B cell (primary cell): ENCODE measurements around the gene SCN2B. TPM values are rescaled to one million over a fixed set of nuclear protein-coding genes. Genes with fewer than 3 reads are reported as not detected.

ENCODE experiments used
- ATAC-seq: fragments of 200-7000 bp; cut with Tn5 transposase; one replicate; pipeline ENCODE4 v1.10.0; 2021; ENCODE audit warnings: low read depth, mild to moderate bottlenecking, moderate number of reproducible peaks, moderate library complexity
- CTCF ChIA-PET: fragments of 350-600 bp; sonication (Branson Sonifier 250); formaldehyde crosslinking; loops from one replicate; lab custom pipeline; 2021; ENCODE audit warnings: antibody characterized with exemption, inconsistent platforms; lab: Charles Lee
- POLR2A ChIA-PET: fragments of 350-600 bp; sonication (Branson Sonifier 250); formaldehyde crosslinking; loops from one replicate; lab custom pipeline; 2021; ENCODE audit warnings: antibody characterized with exemption; lab: Charles Lee
- DNase-seq: peaks from one replicate; pipeline ENCODE4 v3.0.0; 2013
- H2AFZ ChIP-seq: 2 replicates; pipeline ENCODE4 v1.6.1; 2012; ENCODE audit warnings: mild to moderate bottlenecking, low read depth, low read length; ENCODE audit not compliant: insufficient read depth, poor library complexity, severe bottlenecking
- H3K27ac ChIP-seq, 2 donors: 1 replicate in 1 of 2; 2 replicates in 1 of 2; pipeline ENCODE4 v1.5.1; 2012 to 2013; ENCODE audit warnings: low read length in 2 of 2, mild to moderate bottlenecking in 2 of 2, moderate library complexity in 1 of 2
- H3K27me3 ChIP-seq, 4 experiments: fragments of 200-600 bp in 1 of 4; sonication (generic) in 1 of 4; replicated peaks in 1 of 4; 1 replicate in 2 of 4; 2 replicates in 2 of 4; pipeline versions ENCODE4 v1.6.1 to v1.7.0; 2013 to 2016; ENCODE audit warnings: low read length in 3 of 4, mild to moderate bottlenecking in 2 of 4, mixed read lengths in 1 of 4, moderate library complexity in 1 of 4; ENCODE audit not compliant: insufficient read depth in 4 of 4, control insufficient read depth in 3 of 4; ENCODE audit errors: control extremely low read depth in 1 of 4
- H3K36me3 ChIP-seq, 2 experiments: replicated peaks in 1 of 2; 1 replicate in 1 of 2; 2 replicates in 1 of 2; pipeline versions ENCODE4 v1.6.1 to v1.7.1; 2013; ENCODE audit warnings: low read length in 1 of 2; ENCODE audit not compliant: insufficient read depth in 2 of 2, control insufficient read depth in 1 of 2; ENCODE audit errors: control extremely low read depth in 1 of 2, extremely low read depth in 1 of 2
- H3K4me1 ChIP-seq, 2 donors: fragments of 200-600 bp in 1 of 2; sonication (generic) in 1 of 2; 1 replicate in 1 of 2; 2 replicates in 1 of 2; pipeline versions ENCODE4 v1.5.1 to v1.6.1; 2013 to 2017; ENCODE audit warnings: low read length in 2 of 2; ENCODE audit not compliant: control insufficient read depth in 2 of 2, insufficient read depth in 2 of 2
- H3K4me2 ChIP-seq: replicated peaks from 2 replicates; pipeline ENCODE3; 2012; ENCODE audit warnings: mild to moderate bottlenecking, low read depth, low read length; ENCODE audit not compliant: poor library complexity, severe bottlenecking
- H3K4me3 ChIP-seq, 5 experiments: fragments of 200-600 bp in 1 of 5; sonication (generic) in 1 of 5; 1 replicate in 3 of 5; 2 replicates in 2 of 5; pipeline versions ENCODE4 v1.5.1 to v1.7.0; 2011 to 2016; ENCODE audit warnings: low read length in 4 of 5, mild to moderate bottlenecking in 4 of 5, low read depth in 2 of 5, control low read depth in 1 of 5, moderate library complexity in 1 of 5; ENCODE audit not compliant: insufficient read depth in 1 of 5; ENCODE audit errors: control extremely low read depth in 1 of 5, extremely low read depth in 1 of 5
- H3K79me2 ChIP-seq: fragments of 200-600 bp; sonication (generic); one replicate; pipeline ENCODE4 v1.6.0; 2016; ENCODE audit warnings: low read length; ENCODE audit not compliant: control insufficient read depth, insufficient read depth
- H3K9ac ChIP-seq: fragments of 200-600 bp; sonication (generic); 2 replicates; pipeline ENCODE4 v1.6.1; 2017; ENCODE audit warnings: mild to moderate bottlenecking, low read length, moderate library complexity
- H3K9me3 ChIP-seq, 3 donors: one replicate each; pipeline versions ENCODE4 v1.6.1 to v1.7.1; 2013; ENCODE audit warnings: low read length in 2 of 3; ENCODE audit not compliant: control insufficient read depth in 2 of 3, insufficient read depth in 1 of 3; ENCODE audit errors: control extremely low read depth in 1 of 3
- H4K20me1 ChIP-seq: 2 replicates; pipeline ENCODE4 v1.6.0; 2012; ENCODE audit warnings: mild to moderate bottlenecking, low read length; ENCODE audit not compliant: insufficient read depth, control insufficient read depth, poor library complexity, severe bottlenecking
- H3K27ac Mint-ChIP-seq: one replicate; pipeline ENCODE4 v1.8.0; 2021; ENCODE audit warnings: mixed read lengths
- H3K27me3 Mint-ChIP-seq: one replicate; pipeline ENCODE4 v1.8.0; 2021; ENCODE audit warnings: mixed read lengths
- H3K4me1 Mint-ChIP-seq: one replicate; pipeline ENCODE4 v1.8.0; 2021; ENCODE audit warnings: mixed read lengths
- H3K4me3 Mint-ChIP-seq: one replicate; pipeline ENCODE4 v1.8.0; 2021; ENCODE audit warnings: mixed read lengths
- H3K9me3 Mint-ChIP-seq: one replicate; pipeline ENCODE4 v1.8.0; 2022; ENCODE audit warnings: mixed read lengths; ENCODE audit not compliant: insufficient read depth
- EZH2 ChIP-seq: IDR thresholded peaks from 2 replicates; pipeline ENCODE4 v1.6.1; 2012; ENCODE audit warnings: borderline replicate concordance, low read depth, mild to moderate bottlenecking, moderate library complexity, low read length; ENCODE audit not compliant: insufficient read depth, poor library complexity, severe bottlenecking
- WGBS: methylation state at CpG from one replicate; pipeline ENCODE4 v1.1.5; 2013; ENCODE audit warnings: missing lambda C conversion rate; ENCODE audit not compliant: insufficient coverage; 5-methylcytosine and 5-hydroxymethylcytosine counted together
- intact Hi-C: fragments of 100-400 bp; cut with micrococcal nuclease; formaldehyde crosslinking; loops from one replicate; pipeline ENCODE4 v1.10.0; 2022
- polyA plus RNA-seq: library from polyadenylated mRNA; depleted of rRNA; stranded (reverse); fragments of >200 nt; gene quantifications from 2 replicates; pipeline ENCODE4 v1.2.3, GENCODE V29; 2012
- total RNA-seq, 2 donors: library from RNA; stranded (reverse); fragments of 120-200 nt in 1 of 2; gene quantifications; 1 replicate in 1 of 2; 2 replicates in 1 of 2; pipeline versions ENCODE4 v1.2.3 to v1.2.4, GENCODE V29; 2013 to 2022
- TF ChIP-seq, protein P1 (sequence below): fragments of 200-600 bp; IDR thresholded peaks from one replicate; pipeline ENCODE4 v1.8.0; 2022; ENCODE audit warnings: antibody characterized with exemption, mild to moderate bottlenecking

The SCN2B gene
- total and polyA plus RNA-seq, 2 donors (not counting 1 experiment from before 2014, with no cell fraction given) = not detected

DNA sequence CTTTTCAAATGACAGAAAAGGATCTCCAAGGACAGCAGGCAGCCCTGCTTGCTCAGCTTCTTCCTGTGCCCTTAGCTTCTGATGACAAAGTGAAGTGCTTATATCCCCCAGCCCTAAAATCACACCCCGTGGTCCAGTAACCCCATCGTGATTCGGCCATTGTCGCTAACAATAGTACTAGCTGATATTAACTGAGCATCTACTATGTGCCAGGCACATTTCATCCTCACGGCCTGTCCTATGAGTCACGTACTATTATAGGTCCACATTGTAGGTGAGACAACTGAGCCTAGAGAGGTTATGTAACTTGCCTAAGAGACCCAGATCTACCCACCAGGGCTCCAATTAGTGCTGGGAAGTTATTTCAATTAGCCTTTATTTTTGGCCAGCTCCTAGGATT is 29.9 kb downstream of the SCN2B start:
- POLR2A ChIA-PET = no interaction called here

More for the DNA sequence above, 29.9 kb downstream of the SCN2B start:
- H4K20me1 ChIP-seq = no peaks in the 10 kb centered on the region
- 93% methylated on average over 4 of the region's 6 CpGs for WGBS
- no peaks in the 10 kb centered on the region for H3K9me3 ChIP-seq
- CTCF ChIA-PET = interaction anchor here (0.7 to 8.7 kb wide), 3 partner anchors 25 to 543 kb away, joined by 3 to 96 read pairs (median 3); no protein-coding TSS in a partner anchor
- TF ChIP-seq EZH2 = no peak
- TF ChIP-seq, protein P1, sequence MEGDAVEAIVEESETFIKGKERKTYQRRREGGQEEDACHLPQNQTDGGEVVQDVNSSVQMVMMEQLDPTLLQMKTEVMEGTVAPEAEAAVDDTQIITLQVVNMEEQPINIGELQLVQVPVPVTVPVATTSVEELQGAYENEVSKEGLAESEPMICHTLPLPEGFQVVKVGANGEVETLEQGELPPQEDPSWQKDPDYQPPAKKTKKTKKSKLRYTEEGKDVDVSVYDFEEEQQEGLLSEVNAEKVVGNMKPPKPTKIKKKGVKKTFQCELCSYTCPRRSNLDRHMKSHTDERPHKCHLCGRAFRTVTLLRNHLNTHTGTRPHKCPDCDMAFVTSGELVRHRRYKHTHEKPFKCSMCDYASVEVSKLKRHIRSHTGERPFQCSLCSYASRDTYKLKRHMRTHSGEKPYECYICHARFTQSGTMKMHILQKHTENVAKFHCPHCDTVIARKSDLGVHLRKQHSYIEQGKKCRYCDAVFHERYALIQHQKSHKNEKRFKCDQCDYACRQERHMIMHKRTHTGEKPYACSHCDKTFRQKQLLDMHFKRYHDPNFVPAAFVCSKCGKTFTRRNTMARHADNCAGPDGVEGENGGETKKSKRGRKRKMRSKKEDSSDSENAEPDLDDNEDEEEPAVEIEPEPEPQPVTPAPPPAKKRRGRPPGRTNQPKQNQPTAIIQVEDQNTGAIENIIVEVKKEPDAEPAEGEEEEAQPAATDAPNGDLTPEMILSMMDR = no peak
- H3K27me3 Mint-ChIP-seq = peaks cover 78% of the 10 kb centered on the region
- no peaks in the 10 kb centered on the region for H3K79me2 ChIP-seq
- no peaks in the 10 kb centered on the region for H3K36me3 ChIP-seq
- no peak for ATAC-seq
- peaks cover 7% of the 10 kb centered on the region for H3K4me1 Mint-ChIP-seq
- H3K4me2 ChIP-seq = no peak overlapping the region
- peak overlapping the region; percentile 87 for H3K4me3 Mint-ChIP-seq
- no peak overlapping the region for H2AFZ ChIP-seq
- H3K4me3 ChIP-seq = no peak overlapping the region
- no peaks in the 10 kb centered on the region for H3K9me3 Mint-ChIP-seq
- peak overlapping the region; percentile 64 for H3K27ac Mint-ChIP-seq
- intact Hi-C loops = no loop called here
- H3K27me3 ChIP-seq = peaks cover 0 to 74% (median 27%) of the 10 kb centered on the region in 4 experiments
- H3K9ac ChIP-seq = no peak overlapping the region
- H3K27ac ChIP-seq = no peak overlapping the region
- no peak for DNase-seq
- peaks cover 0 to 6% of the 10 kb centered on the region in 2 donors for H3K4me1 ChIP-seq
